NCI-H2227 (cell line): ENCODE data around the gene ALDH3B2.
"Not testable (repeated sequence)": the region's sequence is repeated elsewhere in the genome, so short reads cannot be mapped to it uniquely, and the experiment has no call there.

Source experiments
- DNase-seq: peaks from one replicate; lab custom pipeline; 2025; ENCODE audit not compliant: unreplicated experiment; lab: John Stamatoyannopoulos, UW

The ALDH3B2 gene

GRCh38 chr11:67687986-67688385 is 13.6 kb upstream of the ALDH3B2 start:
- DNase-seq: no peak

DNA sequence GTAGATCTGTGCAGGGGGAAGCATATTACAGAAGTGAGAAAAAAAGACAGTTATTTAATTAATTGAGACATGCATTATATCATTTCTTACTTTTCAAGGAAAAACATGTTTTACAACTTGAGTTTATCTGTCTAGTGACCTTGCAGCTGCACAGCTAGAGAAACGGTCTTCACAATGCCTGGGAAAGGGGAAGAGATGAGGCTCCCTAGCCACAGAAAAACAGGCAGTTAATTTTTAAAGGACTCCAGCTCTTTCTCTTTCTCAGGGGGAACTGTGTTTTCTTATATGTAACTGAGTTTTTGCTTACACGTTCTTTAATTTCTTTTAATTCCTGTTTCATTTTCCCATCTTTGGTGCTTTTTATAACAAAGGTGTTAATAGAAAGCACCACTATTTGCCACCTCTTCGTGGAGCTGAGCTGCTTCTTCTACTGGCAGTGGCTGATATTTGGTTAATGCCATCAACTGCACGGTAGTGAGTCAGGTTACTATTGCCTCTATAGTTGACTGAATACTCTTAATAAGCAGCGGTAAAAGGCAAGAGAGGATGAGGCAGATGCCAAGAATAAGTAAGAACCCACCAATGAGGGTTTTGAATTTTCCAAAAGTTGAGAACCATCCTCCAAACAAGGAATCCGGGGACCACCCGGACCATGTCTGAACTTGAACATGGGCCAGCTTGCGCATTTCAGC is 11.4 kb upstream of the ALDH3B2 start:
- DNase-seq: not testable (repeated sequence)

DNA sequence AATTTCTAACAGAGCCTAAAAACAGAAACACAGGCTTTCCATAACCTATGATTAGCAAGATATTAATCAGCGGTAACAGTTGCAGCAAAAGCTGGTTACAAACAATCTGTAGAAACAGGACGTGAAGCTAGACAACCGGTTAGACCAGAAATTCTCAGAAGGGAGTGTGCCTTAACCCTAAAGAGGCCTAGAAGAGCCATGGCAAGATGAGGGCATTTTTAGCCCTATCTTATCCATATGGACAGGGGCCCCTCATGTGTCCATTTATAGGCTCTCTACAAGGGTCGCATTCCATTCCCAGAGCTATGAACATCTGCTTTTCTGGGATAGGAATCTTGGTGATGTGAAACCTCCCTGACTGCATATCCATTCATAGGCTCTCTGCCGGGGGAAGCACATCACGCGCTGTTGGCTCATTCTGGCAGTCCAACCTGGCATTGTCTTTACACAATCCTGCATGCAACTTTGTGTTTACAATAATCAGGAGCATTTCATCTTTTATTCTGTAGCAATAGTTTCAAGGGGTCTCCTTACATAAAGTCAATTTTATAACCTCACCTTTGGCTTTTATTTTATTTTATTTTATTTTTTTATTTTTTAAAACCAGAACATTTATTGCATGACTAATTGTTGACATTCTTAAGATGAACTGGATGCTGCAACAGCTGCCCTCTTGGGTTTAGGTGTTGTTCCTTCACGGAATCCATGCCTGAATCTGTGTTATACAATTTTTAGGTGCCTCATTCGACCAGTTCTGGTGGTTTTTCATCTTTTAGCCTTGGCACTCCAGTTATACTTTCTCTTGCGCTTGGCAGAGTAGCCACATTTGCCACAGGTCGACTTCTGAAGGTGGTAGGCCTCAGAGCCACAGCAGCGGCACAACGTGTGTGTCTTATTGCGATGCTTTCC is 8.0 kb upstream of the ALDH3B2 start:
- not testable (repeated sequence) for DNase-seq

GRCh38 chr11:67680696-67681470 is 6.5 kb upstream of the ALDH3B2 start:
- DNase-seq: no peak

DNA sequence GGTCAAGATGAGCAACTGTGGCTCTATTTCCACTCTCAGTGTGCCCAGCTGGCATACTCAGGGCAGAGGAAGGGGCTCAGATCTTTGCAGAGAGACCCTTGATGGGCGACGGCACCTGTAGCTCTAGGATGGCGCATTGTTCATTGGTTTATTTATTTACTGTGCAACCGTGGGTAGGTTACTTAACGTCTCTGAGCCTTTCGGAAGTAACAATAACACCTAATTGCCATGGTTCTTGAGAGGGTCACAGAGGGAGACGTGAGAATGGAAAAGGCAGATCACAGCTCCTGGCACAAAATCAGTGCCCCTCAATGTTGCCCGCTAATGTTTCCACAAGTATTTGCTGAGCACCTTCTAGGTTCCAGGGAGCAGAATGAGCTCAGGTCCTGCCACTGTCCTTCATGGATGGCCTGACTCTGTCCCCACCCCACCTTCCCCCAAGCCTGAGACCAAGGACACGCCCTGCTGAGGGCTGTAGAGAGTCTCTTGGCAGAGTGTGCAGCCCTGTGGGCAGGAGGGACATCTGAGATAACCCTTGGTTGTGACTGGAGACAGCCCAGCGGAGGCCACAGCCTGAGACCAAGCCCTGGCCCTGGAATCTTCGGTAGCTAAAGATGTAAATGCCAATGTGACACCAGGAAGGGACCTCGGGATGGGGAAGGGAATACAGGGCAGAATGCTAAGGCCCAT is 780 bp upstream of the ALDH3B2 start:
- no peak for DNase-seq

DNA sequence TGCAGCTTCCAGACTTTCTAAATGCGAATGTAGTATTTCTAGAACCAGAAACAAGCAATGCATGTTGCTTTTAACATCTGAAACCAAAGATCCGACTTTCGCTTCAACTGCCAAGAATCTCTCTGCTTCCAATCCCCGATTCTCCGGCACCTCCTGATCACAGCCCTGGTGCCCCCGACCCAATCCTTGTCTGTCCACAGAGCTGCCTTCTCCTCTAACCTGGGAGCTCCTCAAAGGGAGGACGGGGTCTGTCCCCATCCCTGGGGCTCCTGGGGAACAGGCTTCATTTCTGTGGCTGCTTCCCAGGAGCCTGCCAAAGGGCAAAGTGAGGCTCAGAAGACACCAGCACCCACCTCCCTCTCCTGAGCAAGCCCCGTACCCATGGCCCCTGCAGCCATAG is 521 bp downstream of the ALDH3B2 start:
- no peak for DNase-seq

DNA sequence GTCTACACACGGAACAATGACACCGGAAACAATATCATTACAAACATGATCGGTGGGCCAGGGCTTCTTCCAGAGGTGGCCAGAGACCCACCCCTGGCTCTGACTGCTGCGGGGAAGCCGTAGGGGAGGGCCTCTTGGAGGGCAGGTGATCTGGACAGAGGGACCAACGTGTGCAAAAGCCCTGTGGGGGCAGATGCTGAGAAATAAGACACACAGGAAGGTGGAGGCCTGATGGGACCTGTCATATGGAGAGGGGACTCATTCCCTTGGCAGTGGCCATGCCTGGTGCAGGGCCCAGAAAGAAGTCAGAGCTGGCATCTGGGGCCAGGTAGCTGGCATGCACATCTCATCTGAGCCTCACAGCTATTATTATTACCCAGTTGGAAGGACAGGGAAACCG is 1.1 kb downstream of the ALDH3B2 start:
- DNase-seq: no peak

DNA sequence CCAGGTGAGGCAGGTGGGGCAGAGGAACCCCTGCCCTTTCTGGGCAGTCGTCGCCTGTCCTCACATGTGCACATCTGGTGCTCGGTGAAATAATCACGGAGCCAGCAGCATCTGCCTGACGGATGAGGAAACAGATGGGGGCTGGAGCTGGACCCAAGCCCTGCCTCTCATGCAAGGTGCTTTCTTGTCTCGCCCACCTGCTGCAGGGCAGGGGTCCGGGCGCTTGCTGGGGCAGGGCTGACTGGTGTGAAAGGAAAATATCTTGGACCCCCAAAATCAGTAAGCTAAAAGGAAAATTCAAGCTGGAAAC is 3.3 kb downstream of the ALDH3B2 start:
- no peak for DNase-seq

GRCh38 chr11:67670316-67671210 is 3.9 kb downstream of the ALDH3B2 start:
- no peak for DNase-seq

DNA sequence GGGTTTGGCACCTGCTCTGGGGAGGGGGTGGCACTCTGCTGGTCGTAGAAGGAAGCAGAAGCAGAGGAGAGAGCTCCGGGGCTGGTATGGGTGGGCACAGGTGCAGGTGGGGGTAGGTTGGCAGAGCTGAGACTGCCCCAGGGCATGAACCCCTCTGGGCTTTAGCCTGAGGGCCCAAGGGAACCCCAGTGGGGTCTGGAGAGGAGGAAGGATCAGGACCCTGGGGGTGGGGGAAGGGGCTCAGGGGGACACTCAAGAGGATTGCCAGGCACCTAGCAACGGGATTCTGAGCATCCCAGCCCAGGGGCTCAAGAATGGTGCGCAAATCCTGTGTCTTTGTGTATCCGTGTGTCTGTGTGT is 6.3 kb downstream of the ALDH3B2 start:
- no peak for DNase-seq

- no peak for DNase-seq
These were observed 6.8 kb downstream of the ALDH3B2 start for GRCh38 chr11:67667490-67668191.

GRCh38 chr11:67666676-67667489 is 7.5 kb downstream of the ALDH3B2 start:
- no peak for DNase-seq

- no peak for DNase-seq
These were observed 8.1 kb downstream of the ALDH3B2 start for GRCh38 chr11:67666303-67666645.

- no peak for DNase-seq
These were observed 8.7 kb downstream of the ALDH3B2 start for GRCh38 chr11:67665541-67666302.

DNA sequence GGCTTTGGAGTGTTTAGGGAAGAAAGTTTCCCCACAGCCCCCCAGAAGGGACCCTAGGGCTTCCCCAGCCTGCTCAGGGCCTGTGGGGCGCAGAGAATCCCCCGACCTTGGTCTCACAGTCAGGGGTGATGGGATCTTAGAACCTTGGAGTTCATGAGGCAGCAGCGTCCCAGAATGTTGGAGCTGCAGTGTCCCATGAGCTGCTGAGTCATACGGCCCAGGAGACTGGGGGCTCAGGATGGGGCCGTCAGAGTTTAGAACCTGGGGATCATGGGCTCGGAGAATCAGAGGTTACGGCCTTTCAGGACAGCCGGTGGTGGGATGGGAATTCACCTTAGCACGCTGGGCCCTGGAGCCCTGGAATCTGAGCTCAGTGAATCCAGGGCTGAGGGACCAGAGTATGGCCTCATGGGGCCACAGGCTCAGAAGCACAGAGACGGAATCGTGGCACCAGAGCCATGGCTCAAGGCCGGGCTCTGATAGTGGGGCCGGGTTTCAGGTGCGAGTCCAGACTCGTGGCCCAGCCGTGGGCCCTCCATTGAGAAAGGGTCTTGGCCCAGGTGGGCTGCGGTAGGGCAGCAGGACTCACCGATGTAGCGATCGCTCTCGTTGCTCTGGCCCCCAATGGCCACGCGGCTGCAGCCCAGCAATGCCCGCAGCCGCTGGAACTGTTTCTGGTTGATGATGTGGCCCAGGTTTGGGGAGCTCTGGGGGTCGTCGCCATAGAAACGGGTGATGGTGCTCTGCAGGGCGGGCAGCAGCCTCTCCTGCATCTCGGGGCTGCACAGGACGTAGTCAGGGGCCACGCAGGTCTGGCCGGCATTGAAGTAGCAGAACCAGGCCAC is 9.5 kb downstream of the ALDH3B2 start:
- DNase-seq: no peak

- no peak for DNase-seq
These were observed 10.2 kb downstream of the ALDH3B2 start for GRCh38 chr11:67664213-67664585.

- DNase-seq: no peak
These were observed 10.8 kb downstream of the ALDH3B2 start for GRCh38 chr11:67663532-67664212.
